ENCODE data around the gene UCHL5. TPM values are rescaled to one million over a fixed set of nuclear protein-coding genes. Genes with fewer than 3 reads are reported as not detected.
A peak's percentile ranks its signal among the peaks of the same experiment; 100 is the strongest.

UCHL5 gene
- total RNA-seq, 1 donor from 2014 or later: 20.4 TPM

GRCh38 chr1:193019442-193020026, 39.6 kb downstream of the UCHL5 start:
- peaks cover 0 to 13% (median 5%) of the 10 kb centered on the region in 3 donors for H3K36me3 ChIP-seq (ENCODE audit: control insufficient read depth in 3 of 3, insufficient read depth in 3 of 3, low read length in 3 of 3)
- no peak overlapping the region for H3K4me3 ChIP-seq (ENCODE audit: low read length in 3 of 3)
- no peaks in the 10 kb centered on the region for H3K27me3 ChIP-seq (ENCODE audit: control insufficient read depth in 3 of 3, insufficient read depth in 3 of 3, low read length in 3 of 3)
- no peaks in the 10 kb centered on the region for H3K4me1 ChIP-seq (ENCODE audit: control insufficient read depth in 3 of 3, insufficient read depth in 3 of 3, low read length in 3 of 3)
- H3K9me3 ChIP-seq (ENCODE audit: control insufficient read depth in 3 of 3, low read length in 3 of 3): no peaks in the 10 kb centered on the region
- H3K27ac ChIP-seq (ENCODE audit: low read depth, low read length): no peak overlapping the region
- H3K9ac ChIP-seq (ENCODE audit: low read depth in 1 of 3, low read length in 3 of 3): no peak overlapping the region

GRCh38 chr1:193016788-193017187, 42.4 kb downstream of the UCHL5 start:
- Histone ChIP-seq H3K27ac (ENCODE audit: low read depth, low read length) (no peak overlapping the region), H3K4me1 (ENCODE audit: control insufficient read depth in 3 of 3, insufficient read depth in 3 of 3, low read length in 3 of 3) (no peaks in the 10 kb centered on the region), H3K9ac (ENCODE audit: low read depth in 1 of 3, low read length in 3 of 3) (no peak overlapping the region), H3K4me3 (ENCODE audit: low read length in 3 of 3) (no peak overlapping the region), H3K27me3 (ENCODE audit: control insufficient read depth in 3 of 3, insufficient read depth in 3 of 3, low read length in 3 of 3) (no peaks in the 10 kb centered on the region), H3K36me3 (ENCODE audit: control insufficient read depth in 3 of 3, insufficient read depth in 3 of 3, low read length in 3 of 3) (peaks cover 0 to 5% (median 0%) of the 10 kb centered on the region in 3 donors), H3K9me3 (ENCODE audit: control insufficient read depth in 3 of 3, low read length in 3 of 3) (no peaks in the 10 kb centered on the region)

- H3K4me1 ChIP-seq (ENCODE audit: control insufficient read depth in 3 of 3, insufficient read depth in 3 of 3, low read length in 3 of 3): no peaks in the 10 kb centered on the region
- H3K27ac ChIP-seq (ENCODE audit: low read depth, low read length): no peak overlapping the region
- H3K36me3 ChIP-seq (ENCODE audit: control insufficient read depth in 3 of 3, insufficient read depth in 3 of 3, low read length in 3 of 3): peaks cover 0 to 2% (median 0%) of the 10 kb centered on the region in 3 donors
Observed at GRCh38 chr1:193014400-193014799, 44.8 kb downstream of the UCHL5 start.

GRCh38 chr1:193013707-193014106, 45.5 kb downstream of the UCHL5 start:
- Histone ChIP-seq H3K4me3 (ENCODE audit: low read length in 3 of 3) (peak overlapping the region in 2 of 3 donors; percentile 1 to 26), H3K27me3 (ENCODE audit: control insufficient read depth in 3 of 3, insufficient read depth in 3 of 3, low read length in 3 of 3) (no peaks in the 10 kb centered on the region), H3K36me3 (ENCODE audit: control insufficient read depth in 3 of 3, insufficient read depth in 3 of 3, low read length in 3 of 3) (peaks cover 0 to 2% (median 0%) of the 10 kb centered on the region in 3 donors), H3K4me1 (ENCODE audit: control insufficient read depth in 3 of 3, insufficient read depth in 3 of 3, low read length in 3 of 3) (no peaks in the 10 kb centered on the region), H3K27ac (ENCODE audit: low read depth, low read length) (no peak overlapping the region), H3K9ac (ENCODE audit: low read depth in 1 of 3, low read length in 3 of 3) (peak overlapping the region in 2 of 3 donors; percentile 16 to 64), H3K9me3 (ENCODE audit: control insufficient read depth in 3 of 3, low read length in 3 of 3) (no peaks in the 10 kb centered on the region)

More at GRCh38 chr1:193014400-193014799, 44.8 kb downstream of the UCHL5 start:
- H3K27me3 ChIP-seq (ENCODE audit: control insufficient read depth in 3 of 3, insufficient read depth in 3 of 3, low read length in 3 of 3): no peaks in the 10 kb centered on the region
- no peaks in the 10 kb centered on the region for H3K9me3 ChIP-seq (ENCODE audit: control insufficient read depth in 3 of 3, low read length in 3 of 3)
- H3K4me3 ChIP-seq (ENCODE audit: low read length in 3 of 3): no peak overlapping the region
- no peak overlapping the region for H3K9ac ChIP-seq (ENCODE audit: low read depth in 1 of 3, low read length in 3 of 3)

GRCh38 chr1:193013005-193013404, 46.2 kb downstream of the UCHL5 start:
- Histone ChIP-seq H3K36me3 (ENCODE audit: control insufficient read depth in 3 of 3, insufficient read depth in 3 of 3, low read length in 3 of 3) (peaks cover 0 to 2% (median 0%) of the 10 kb centered on the region in 3 donors), H3K9ac (ENCODE audit: low read depth in 1 of 3, low read length in 3 of 3) (no peak overlapping the region), H3K27ac (ENCODE audit: low read depth, low read length) (no peak overlapping the region), H3K9me3 (ENCODE audit: control insufficient read depth in 3 of 3, low read length in 3 of 3) (no peaks in the 10 kb centered on the region), H3K4me1 (ENCODE audit: control insufficient read depth in 3 of 3, insufficient read depth in 3 of 3, low read length in 3 of 3) (no peaks in the 10 kb centered on the region), H3K27me3 (ENCODE audit: control insufficient read depth in 3 of 3, insufficient read depth in 3 of 3, low read length in 3 of 3) (no peaks in the 10 kb centered on the region), H3K4me3 (ENCODE audit: low read length in 3 of 3) (no peak overlapping the region)

GRCh38 chr1:193011406-193011805, 47.8 kb downstream of the UCHL5 start:
- no peak overlapping the region for H3K4me3 ChIP-seq (ENCODE audit: low read length in 3 of 3)
- H3K9ac ChIP-seq (ENCODE audit: low read depth in 1 of 3, low read length in 3 of 3): no peak overlapping the region
- peaks cover 0 to 2% (median 0%) of the 10 kb centered on the region in 3 donors for H3K36me3 ChIP-seq (ENCODE audit: control insufficient read depth in 3 of 3, insufficient read depth in 3 of 3, low read length in 3 of 3)
- H3K27me3 ChIP-seq (ENCODE audit: control insufficient read depth in 3 of 3, insufficient read depth in 3 of 3, low read length in 3 of 3): no peaks in the 10 kb centered on the region
- H3K4me1 ChIP-seq (ENCODE audit: control insufficient read depth in 3 of 3, insufficient read depth in 3 of 3, low read length in 3 of 3): no peaks in the 10 kb centered on the region
- H3K9me3 ChIP-seq (ENCODE audit: control insufficient read depth in 3 of 3, low read length in 3 of 3): no peaks in the 10 kb centered on the region
- no peak overlapping the region for H3K27ac ChIP-seq (ENCODE audit: low read depth, low read length)

- no peak overlapping the region for H3K27ac ChIP-seq (ENCODE audit: low read depth, low read length)
- H3K4me1 ChIP-seq (ENCODE audit: control insufficient read depth in 3 of 3, insufficient read depth in 3 of 3, low read length in 3 of 3): no peaks in the 10 kb centered on the region
- no peaks in the 10 kb centered on the region for H3K9me3 ChIP-seq (ENCODE audit: control insufficient read depth in 3 of 3, low read length in 3 of 3)
- no peaks in the 10 kb centered on the region for H3K27me3 ChIP-seq (ENCODE audit: control insufficient read depth in 3 of 3, insufficient read depth in 3 of 3, low read length in 3 of 3)
- H3K9ac ChIP-seq (ENCODE audit: low read depth in 1 of 3, low read length in 3 of 3): no peak overlapping the region
- H3K36me3 ChIP-seq (ENCODE audit: control insufficient read depth in 3 of 3, insufficient read depth in 3 of 3, low read length in 3 of 3): no peaks in the 10 kb centered on the region
- no peak overlapping the region for H3K4me3 ChIP-seq (ENCODE audit: low read length in 3 of 3)
Observed at GRCh38 chr1:193009501-193009900, 49.7 kb downstream of the UCHL5 start.

- Histone ChIP-seq H3K4me3 (ENCODE audit: low read length in 3 of 3) (no peak overlapping the region), H3K27me3 (ENCODE audit: control insufficient read depth in 3 of 3, insufficient read depth in 3 of 3, low read length in 3 of 3) (no peaks in the 10 kb centered on the region), H3K4me1 (ENCODE audit: control insufficient read depth in 3 of 3, insufficient read depth in 3 of 3, low read length in 3 of 3) (no peaks in the 10 kb centered on the region), H3K36me3 (ENCODE audit: control insufficient read depth in 3 of 3, insufficient read depth in 3 of 3, low read length in 3 of 3) (peaks cover 2 to 4% (median 2%) of the 10 kb centered on the region in 3 donors), H3K9me3 (ENCODE audit: control insufficient read depth in 3 of 3, low read length in 3 of 3) (no peaks in the 10 kb centered on the region), H3K9ac (ENCODE audit: low read depth in 1 of 3, low read length in 3 of 3) (no peak overlapping the region), H3K27ac (ENCODE audit: low read depth, low read length) (no peak overlapping the region)
Observed at GRCh38 chr1:193005785-193006184, 53.4 kb downstream of the UCHL5 start.

GRCh38 chr1:192998536-192998935, 60.6 kb downstream of the UCHL5 start:
- Histone ChIP-seq H3K9ac (ENCODE audit: low read depth in 1 of 3, low read length in 3 of 3) (no peak overlapping the region), H3K4me1 (ENCODE audit: control insufficient read depth in 3 of 3, insufficient read depth in 3 of 3, low read length in 3 of 3) (no peaks in the 10 kb centered on the region), H3K27me3 (ENCODE audit: control insufficient read depth in 3 of 3, insufficient read depth in 3 of 3, low read length in 3 of 3) (no peaks in the 10 kb centered on the region), H3K27ac (ENCODE audit: low read depth, low read length) (no peak overlapping the region), H3K36me3 (ENCODE audit: control insufficient read depth in 3 of 3, insufficient read depth in 3 of 3, low read length in 3 of 3) (peaks cover 10 to 20% (median 13%) of the 10 kb centered on the region in 3 donors), H3K9me3 (ENCODE audit: control insufficient read depth in 3 of 3, low read length in 3 of 3) (no peaks in the 10 kb centered on the region), H3K4me3 (ENCODE audit: low read length in 3 of 3) (no peak overlapping the region)

GRCh38 chr1:192994141-192994540, 65.0 kb downstream of the UCHL5 start:
- Histone ChIP-seq H3K9ac (ENCODE audit: low read depth in 1 of 3, low read length in 3 of 3) (no peak overlapping the region), H3K36me3 (ENCODE audit: control insufficient read depth in 3 of 3, insufficient read depth in 3 of 3, low read length in 3 of 3) (peaks cover 8 to 16% (median 11%) of the 10 kb centered on the region in 3 donors), H3K27me3 (ENCODE audit: control insufficient read depth in 3 of 3, insufficient read depth in 3 of 3, low read length in 3 of 3) (no peaks in the 10 kb centered on the region), H3K4me3 (ENCODE audit: low read length in 3 of 3) (no peak overlapping the region), H3K9me3 (ENCODE audit: control insufficient read depth in 3 of 3, low read length in 3 of 3) (no peaks in the 10 kb centered on the region), H3K27ac (ENCODE audit: low read depth, low read length) (no peak overlapping the region), H3K4me1 (ENCODE audit: control insufficient read depth in 3 of 3, insufficient read depth in 3 of 3, low read length in 3 of 3) (no peaks in the 10 kb centered on the region)
